Measurements from ENCODE around the gene PEX11A.
A peak's percentile ranks its signal among the peaks of the same experiment; 100 is the strongest.

DNA sequence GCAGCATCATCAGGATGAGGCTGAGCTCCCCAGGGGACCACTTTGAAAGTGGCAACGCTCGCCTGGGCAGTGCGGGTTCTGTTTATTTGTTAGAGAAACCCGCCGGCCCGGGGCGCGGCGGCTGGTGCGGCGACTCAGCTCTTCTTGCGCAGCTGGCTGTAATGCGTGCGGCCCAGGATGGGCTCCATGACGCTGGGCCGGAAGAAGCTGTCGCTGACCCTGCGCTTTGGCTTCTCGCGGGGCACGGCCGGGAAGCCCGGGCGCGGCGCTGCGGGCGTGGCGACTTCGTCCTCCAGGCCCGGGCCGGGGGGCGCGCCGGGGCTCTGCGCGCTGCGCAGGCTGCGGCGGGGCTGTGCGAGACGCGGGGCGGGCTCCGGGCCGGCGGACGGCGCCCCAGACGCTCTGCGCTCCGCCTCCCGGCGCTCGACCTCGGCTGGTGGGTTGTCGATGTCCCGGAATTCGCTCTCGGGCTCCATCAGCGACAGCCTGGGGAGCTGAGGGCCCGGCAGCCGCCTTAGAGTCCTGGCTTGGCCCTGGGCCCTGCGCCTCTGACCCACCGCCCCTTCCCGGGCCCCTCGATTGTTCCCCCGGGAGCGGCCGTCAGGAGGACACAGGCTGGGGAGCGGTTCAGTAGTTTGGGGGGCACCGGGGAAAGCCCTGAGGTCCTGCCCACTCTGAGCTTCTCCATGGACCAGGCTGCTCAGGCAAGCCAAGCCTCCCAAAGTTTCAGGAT lies 24.9 kb downstream of the PEX11A start:
- TF ChIP-seq POLR2A (IDR thresholded peaks at IDR 0.05), result peak; percentile 32 to 58
- TF ChIP-seq, protein P1, sequence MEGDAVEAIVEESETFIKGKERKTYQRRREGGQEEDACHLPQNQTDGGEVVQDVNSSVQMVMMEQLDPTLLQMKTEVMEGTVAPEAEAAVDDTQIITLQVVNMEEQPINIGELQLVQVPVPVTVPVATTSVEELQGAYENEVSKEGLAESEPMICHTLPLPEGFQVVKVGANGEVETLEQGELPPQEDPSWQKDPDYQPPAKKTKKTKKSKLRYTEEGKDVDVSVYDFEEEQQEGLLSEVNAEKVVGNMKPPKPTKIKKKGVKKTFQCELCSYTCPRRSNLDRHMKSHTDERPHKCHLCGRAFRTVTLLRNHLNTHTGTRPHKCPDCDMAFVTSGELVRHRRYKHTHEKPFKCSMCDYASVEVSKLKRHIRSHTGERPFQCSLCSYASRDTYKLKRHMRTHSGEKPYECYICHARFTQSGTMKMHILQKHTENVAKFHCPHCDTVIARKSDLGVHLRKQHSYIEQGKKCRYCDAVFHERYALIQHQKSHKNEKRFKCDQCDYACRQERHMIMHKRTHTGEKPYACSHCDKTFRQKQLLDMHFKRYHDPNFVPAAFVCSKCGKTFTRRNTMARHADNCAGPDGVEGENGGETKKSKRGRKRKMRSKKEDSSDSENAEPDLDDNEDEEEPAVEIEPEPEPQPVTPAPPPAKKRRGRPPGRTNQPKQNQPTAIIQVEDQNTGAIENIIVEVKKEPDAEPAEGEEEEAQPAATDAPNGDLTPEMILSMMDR (IDR thresholded peaks at IDR 0.05), result no peak
